ENCODE measurements around the gene ATRIP. TPM values are rescaled to one million over a fixed set of nuclear protein-coding genes. Genes with fewer than 3 reads are reported as not detected.
A peak's percentile ranks its signal among the peaks of the same experiment; 100 is the strongest.

Gene ATRIP
- polyA plus RNA-seq, 1 donor from 2014 or later, result 11.1 TPM

GRCh38 chr3:48428572-48429316 is 17.8 kb upstream of the ATRIP start:
- Histone ChIP-seq H3F3A (ENCODE audit: insufficient read depth, low read length, poor library complexity, severe bottlenecking) (no peaks in the 10 kb centered on the region), H3K4me3 (ENCODE audit: low read length) (peak overlapping the region; percentile 89), H3K9me3 (ENCODE audit: low read length) (no peaks in the 10 kb centered on the region), H3K36me3 (ENCODE audit: insufficient read depth, low read length) (no peaks in the 10 kb centered on the region), H3K9ac (ENCODE audit: low read length) (peak overlapping the region; percentile 87), H3K27me3 (ENCODE audit: insufficient read depth, low read depth, low read length) (no peaks in the 10 kb centered on the region), H3K79me2 (replicated peaks; ENCODE audit: insufficient read depth, low read length) (peaks cover 62% of the 10 kb centered on the region), H2AFZ (ENCODE audit: low read depth, low read length) (peak overlapping the region; percentile 40), H3K9me2 (ENCODE audit: insufficient read depth, low read length) (no peaks in the 10 kb centered on the region), H3K4me2 (ENCODE audit: low read length) (peak overlapping the region; percentile 61), H3K27ac (ENCODE audit: low read length) (peak overlapping the region; percentile 81), H4K20me1 (ENCODE audit: insufficient read depth) (no peaks in the 10 kb centered on the region)
- TF ChIP-seq, protein P1, sequence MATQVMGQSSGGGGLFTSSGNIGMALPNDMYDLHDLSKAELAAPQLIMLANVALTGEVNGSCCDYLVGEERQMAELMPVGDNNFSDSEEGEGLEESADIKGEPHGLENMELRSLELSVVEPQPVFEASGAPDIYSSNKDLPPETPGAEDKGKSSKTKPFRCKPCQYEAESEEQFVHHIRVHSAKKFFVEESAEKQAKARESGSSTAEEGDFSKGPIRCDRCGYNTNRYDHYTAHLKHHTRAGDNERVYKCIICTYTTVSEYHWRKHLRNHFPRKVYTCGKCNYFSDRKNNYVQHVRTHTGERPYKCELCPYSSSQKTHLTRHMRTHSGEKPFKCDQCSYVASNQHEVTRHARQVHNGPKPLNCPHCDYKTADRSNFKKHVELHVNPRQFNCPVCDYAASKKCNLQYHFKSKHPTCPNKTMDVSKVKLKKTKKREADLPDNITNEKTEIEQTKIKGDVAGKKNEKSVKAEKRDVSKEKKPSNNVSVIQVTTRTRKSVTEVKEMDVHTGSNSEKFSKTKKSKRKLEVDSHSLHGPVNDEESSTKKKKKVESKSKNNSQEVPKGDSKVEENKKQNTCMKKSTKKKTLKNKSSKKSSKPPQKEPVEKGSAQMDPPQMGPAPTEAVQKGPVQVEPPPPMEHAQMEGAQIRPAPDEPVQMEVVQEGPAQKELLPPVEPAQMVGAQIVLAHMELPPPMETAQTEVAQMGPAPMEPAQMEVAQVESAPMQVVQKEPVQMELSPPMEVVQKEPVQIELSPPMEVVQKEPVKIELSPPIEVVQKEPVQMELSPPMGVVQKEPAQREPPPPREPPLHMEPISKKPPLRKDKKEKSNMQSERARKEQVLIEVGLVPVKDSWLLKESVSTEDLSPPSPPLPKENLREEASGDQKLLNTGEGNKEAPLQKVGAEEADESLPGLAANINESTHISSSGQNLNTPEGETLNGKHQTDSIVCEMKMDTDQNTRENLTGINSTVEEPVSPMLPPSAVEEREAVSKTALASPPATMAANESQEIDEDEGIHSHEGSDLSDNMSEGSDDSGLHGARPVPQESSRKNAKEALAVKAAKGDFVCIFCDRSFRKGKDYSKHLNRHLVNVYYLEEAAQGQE (IDR thresholded peaks at IDR 0.05; ENCODE audit: borderline replicate concordance), result no peak
- no peak for TF ChIP-seq RAD21 (conservative IDR thresholded peaks at IDR 0.05)
- peak; percentile 60 for TF ChIP-seq POLR2AphosphoS5 (IDR thresholded peaks at IDR 0.05)
- peak; percentile 15 for TF ChIP-seq SMC3 (conservative IDR thresholded peaks at IDR 0.05; ENCODE audit: poor library complexity)
- TF ChIP-seq EZH2 (IDR thresholded peaks at IDR 0.05; ENCODE audit: borderline replicate concordance, insufficient read depth, low read length, poor library complexity, severe bottlenecking), result no peak

- H3K9me3 ChIP-seq (ENCODE audit: low read length), result no peaks in the 10 kb centered on the region
- H3K9me2 ChIP-seq (ENCODE audit: insufficient read depth, low read length), result no peaks in the 10 kb centered on the region
- H3F3A ChIP-seq (ENCODE audit: insufficient read depth, low read length, poor library complexity, severe bottlenecking), result no peaks in the 10 kb centered on the region
- TF ChIP-seq EP300 (conservative IDR thresholded peaks at IDR 0.05; ENCODE audit: poor library complexity, severe bottlenecking) (no peak), TAF1 (IDR thresholded peaks at IDR 0.05; ENCODE audit: low read depth) (no peak), EZH2 (IDR thresholded peaks at IDR 0.05; ENCODE audit: borderline replicate concordance, insufficient read depth, low read length, poor library complexity, severe bottlenecking) (no peak), SMC3 (conservative IDR thresholded peaks at IDR 0.05; ENCODE audit: poor library complexity) (peak; percentile 6), POLR2AphosphoS5 (IDR thresholded peaks at IDR 0.05) (no peak), MXI1 (conservative IDR thresholded peaks at IDR 0.05; ENCODE audit: poor library complexity, severe bottlenecking) (peak; percentile 66), CTCF (IDR thresholded peaks at IDR 0.05; ENCODE audit: poor library complexity, severe bottlenecking) (peak; percentile 11), RAD21 (conservative IDR thresholded peaks at IDR 0.05) (no peak)
- TF ChIP-seq, protein P1 (IDR thresholded peaks at IDR 0.05; ENCODE audit: borderline replicate concordance), result no peak
- H3K27ac ChIP-seq (ENCODE audit: low read length), result peak overlapping the region; percentile 81
- no peaks in the 10 kb centered on the region for H3K36me3 ChIP-seq (ENCODE audit: insufficient read depth, low read length)
- peak overlapping the region; percentile 65 for H2AFZ ChIP-seq (ENCODE audit: low read depth, low read length)
- no peaks in the 10 kb centered on the region for H4K20me1 ChIP-seq (ENCODE audit: insufficient read depth)
- peaks cover 55% of the 10 kb centered on the region for H3K79me2 ChIP-seq (replicated peaks; ENCODE audit: insufficient read depth, low read length)
- peak overlapping the region; percentile 89 for H3K4me3 ChIP-seq (ENCODE audit: low read length)
- peak overlapping the region; percentile 58 for H3K4me2 ChIP-seq (ENCODE audit: low read length)
- no peaks in the 10 kb centered on the region for H3K27me3 ChIP-seq (ENCODE audit: insufficient read depth, low read depth, low read length)
- peak overlapping the region; percentile 87 for H3K9ac ChIP-seq (ENCODE audit: low read length)
These were observed 17.1 kb upstream of the ATRIP start for GRCh38 chr3:48429317-48429959.

Measured in neural cell (in vitro differentiated cells).